H9 (cell line): ENCODE measurements around the gene SNX2. TPM values are rescaled to one million over a fixed set of nuclear protein-coding genes. Genes with fewer than 3 reads are reported as not detected.

Experiments
- DNase-seq: peaks from one replicate; pipeline ENCODE4 v3.0.0-alpha.2; 2017
- H2AFZ ChIP-seq: one replicate; pipeline ENCODE4 v1.6.1; 2013; ENCODE audit warnings: mild to moderate bottlenecking, low read length, control low read depth, moderate library complexity
- H2AK5ac ChIP-seq: 2 replicates; pipeline ENCODE4 v1.6.1; 2013; ENCODE audit warnings: low read length, control low read depth, mixed read lengths; ENCODE audit not compliant: insufficient read length
- H2BK120ac ChIP-seq: one replicate; pipeline ENCODE4 v1.6.1; 2013; ENCODE audit warnings: low read depth, mild to moderate bottlenecking, low read length, control low read depth, inconsistent platforms; ENCODE audit not compliant: poor library complexity, severe bottlenecking
- H2BK12ac ChIP-seq: 2 replicates; pipeline ENCODE4 v1.6.1; 2013; ENCODE audit warnings: low read length, control low read depth, mixed read lengths, low read depth; ENCODE audit not compliant: insufficient read length
- H2BK15ac ChIP-seq: 2 replicates; pipeline ENCODE4 v1.6.1; 2013; ENCODE audit warnings: low read depth, low read length, control low read depth
- H2BK20ac ChIP-seq: one replicate; pipeline ENCODE4 v1.6.1; 2013; ENCODE audit warnings: low read depth, mild to moderate bottlenecking, low read length, control low read depth, inconsistent platforms; ENCODE audit not compliant: poor library complexity, severe bottlenecking
- H2BK5ac ChIP-seq: 2 replicates; pipeline ENCODE4 v1.6.1; 2013; ENCODE audit warnings: low read length, control low read depth, mixed read lengths; ENCODE audit not compliant: insufficient read length
- H3K14ac ChIP-seq: 2 replicates; pipeline ENCODE4 v1.6.1; 2013; ENCODE audit warnings: low read length, control low read depth; ENCODE audit not compliant: insufficient read depth
- H3K18ac ChIP-seq: 2 replicates; pipeline ENCODE4 v1.6.1; 2013; ENCODE audit warnings: low read depth, mild to moderate bottlenecking, mixed read lengths, low read length, control low read depth; ENCODE audit not compliant: insufficient read length
- H3K23ac ChIP-seq: 2 replicates; pipeline ENCODE4 v1.6.1; 2013; ENCODE audit warnings: low read length, control low read depth, mixed read lengths, low read depth; ENCODE audit not compliant: insufficient read length
- H3K23me2 ChIP-seq: 2 replicates; pipeline ENCODE4 v1.6.1; 2013; ENCODE audit warnings: low read depth, mild to moderate bottlenecking, mixed read lengths, low read length, control low read depth; ENCODE audit not compliant: insufficient read length, poor library complexity, severe bottlenecking
- H3K27ac ChIP-seq: 2 replicates; pipeline ENCODE4 v1.5.1; 2013; ENCODE audit warnings: low read length, control low read depth, mixed read lengths, low read depth; ENCODE audit not compliant: insufficient read length
- H3K27me3 ChIP-seq: 2 replicates; pipeline ENCODE4 v1.6.1; 2013; ENCODE audit warnings: low read length, control low read depth, inconsistent platforms; ENCODE audit not compliant: insufficient read depth
- H3K4ac ChIP-seq: 2 replicates; pipeline ENCODE4 v1.6.1; 2013; ENCODE audit warnings: low read depth, mild to moderate bottlenecking, control low read depth, inconsistent platforms, low read length, moderate library complexity
- H3K4me1 ChIP-seq: 2 replicates; pipeline ENCODE4 v1.6.1; 2013; ENCODE audit warnings: low read length, control low read depth, inconsistent platforms; ENCODE audit not compliant: insufficient read depth
- H3K4me2 ChIP-seq: 2 replicates; pipeline ENCODE4 v1.6.1; 2013; ENCODE audit warnings: low read length, control low read depth, mixed read lengths; ENCODE audit not compliant: insufficient read length, insufficient read depth
- H3K56ac ChIP-seq: 2 replicates; pipeline ENCODE4 v1.6.1; 2013; ENCODE audit warnings: low read depth, mild to moderate bottlenecking, mixed read lengths, low read length, control low read depth; ENCODE audit not compliant: insufficient read length
- H3K79me1 ChIP-seq: 2 replicates; pipeline ENCODE4 v1.6.1; 2013; ENCODE audit warnings: low read depth, mild to moderate bottlenecking, moderate library complexity, low read length, control low read depth, inconsistent platforms; ENCODE audit not compliant: insufficient read depth, poor library complexity, severe bottlenecking
- H3K79me2 ChIP-seq: 2 replicates; pipeline ENCODE4 v1.6.1; 2013; ENCODE audit warnings: low read length, control low read depth, inconsistent platforms; ENCODE audit not compliant: insufficient read depth
- H3K9ac ChIP-seq: 2 replicates; pipeline ENCODE4 v1.6.1; 2013; ENCODE audit warnings: low read length, control low read depth, mixed read lengths; ENCODE audit not compliant: insufficient read length; ENCODE audit errors: extremely low read depth
- H3K9me3 ChIP-seq: one replicate; pipeline ENCODE4 v1.6.1; 2013; ENCODE audit warnings: low read depth, low read length, inconsistent platforms; ENCODE audit not compliant: control insufficient read depth
- H3T11ph ChIP-seq: one replicate; pipeline ENCODE4 v1.6.1; 2013; ENCODE audit warnings: mild to moderate bottlenecking, low read length, control low read depth, inconsistent platforms
- H4K20me1 ChIP-seq: one replicate; pipeline ENCODE4 v1.6.1; 2013; ENCODE audit not compliant: control insufficient read depth, insufficient read length, insufficient read depth
- H4K5ac ChIP-seq: 2 replicates; pipeline ENCODE4 v1.6.1; 2013; ENCODE audit warnings: low read depth, mild to moderate bottlenecking, mixed read lengths, low read length, control low read depth; ENCODE audit not compliant: insufficient read length
- H4K8ac ChIP-seq: replicated peaks from 2 replicates; pipeline ENCODE4 v1.6.1; 2013; ENCODE audit warnings: low read length, control low read depth, mixed read lengths, low read depth; ENCODE audit not compliant: insufficient read length
- H4K91ac ChIP-seq: 2 replicates; pipeline ENCODE4 v1.6.1; 2013; ENCODE audit warnings: low read depth, mild to moderate bottlenecking, moderate library complexity, mixed read lengths, low read length, control low read depth; ENCODE audit not compliant: insufficient read length
- H3K27ac Mint-ChIP-seq, 3 experiments: 2 replicates in 2 of 3; 3 replicates in 1 of 3; pipeline ENCODE4 v1.8.0; 2020 to 2021; ENCODE audit warnings: mixed read lengths in 3 of 3, mild to moderate bottlenecking in 1 of 3, moderate library complexity in 1 of 3
- H3K27me3 Mint-ChIP-seq: 2 replicates; pipeline ENCODE4 v1.8.0; 2021; ENCODE audit warnings: low read depth, mild to moderate bottlenecking, moderate library complexity, mixed read lengths
- H3K36me3 Mint-ChIP-seq, 3 experiments: 2 replicates in 2 of 3; 3 replicates in 1 of 3; pipeline ENCODE4 v1.8.0; 2020 to 2021; ENCODE audit warnings: low read depth in 3 of 3, mixed read lengths in 3 of 3; ENCODE audit not compliant: insufficient read depth in 1 of 3
- H3K4me1 Mint-ChIP-seq, 2 experiments: 2 replicates each; pipeline ENCODE4 v1.8.0; 2020; ENCODE audit warnings: mixed read lengths in 2 of 2
- H3K4me3 Mint-ChIP-seq, 2 experiments: 2 replicates in 1 of 2; 3 replicates in 1 of 2; pipeline ENCODE4 v1.8.0; 2020 to 2021; ENCODE audit warnings: mild to moderate bottlenecking in 2 of 2, mixed read lengths in 2 of 2, moderate library complexity in 1 of 2
- H3K9me3 Mint-ChIP-seq, 2 experiments: 2 replicates in 1 of 2; 3 replicates in 1 of 2; pipeline ENCODE4 v1.8.0; 2020; ENCODE audit warnings: mild to moderate bottlenecking in 2 of 2, mixed read lengths in 2 of 2, moderate library complexity in 1 of 2
- CTCF ChIP-seq: fragments of 200-600 bp; sonication (generic); conservative IDR thresholded peaks from 3 replicates; pipeline ENCODE4 v1.8.0; 2021; ENCODE audit warnings: antibody characterized with exemption, mild to moderate bottlenecking
- WGBS: extraction: QIAGEN DNeasy Blood & Tissue Kit; methylation state at CpG from one replicate; pipeline ENCODE4 v1.1.7; 2013; ENCODE audit warnings: missing lambda C conversion rate, low lambda C conversion rate, mixed read lengths; ENCODE audit not compliant: insufficient read length; ENCODE audit errors: extremely low coverage; 5-methylcytosine and 5-hydroxymethylcytosine counted together
- total RNA-seq: library from RNA; stranded (reverse); gene quantifications from 2 replicates; pipeline ENCODE4 v1.2.1, GENCODE V29; 2021

SNX2 gene
- total RNA-seq, 1 experiment from 2014 or later, result 62.6 TPM

- H3K9me3 Mint-ChIP-seq, result no peaks in the 10 kb centered on the region; a peak in 1 of 5 replicates
- H3K36me3 Mint-ChIP-seq, result peaks cover 0 to 5% (median 2%) of the 10 kb centered on the region in 3 experiments; a peak in 4 of 7 replicates
- H3T11ph ChIP-seq, result no peak overlapping the region
These were observed 966 bp downstream of the SNX2 start for GRCh38 chr5:122775550-122776542.

More at GRCh38 chr5:122775550-122776542, 966 bp downstream of the SNX2 start:
- Histone ChIP-seq H2BK12ac (no peak overlapping the region), H3K18ac (peak overlapping the region; percentile 44), H3K14ac (peak overlapping the region; percentile 9), H3K27me3 (no peaks in the 10 kb centered on the region), H2BK15ac (no peak overlapping the region), H4K20me1 (no peaks in the 10 kb centered on the region), H3K4me1 (no peaks in the 10 kb centered on the region; the same call in 1 of the 2 replicates), H3K4ac (no peak overlapping the region), H3K9me3 (no peaks in the 10 kb centered on the region), H3K23ac (no peak overlapping the region), H4K8ac (no peak overlapping the region), H2BK120ac (peak overlapping the region; percentile 81), H2AFZ (no peak overlapping the region), H3K23me2 (peaks cover 14% of the 10 kb centered on the region), H4K5ac (no peak overlapping the region), H4K91ac (no peak overlapping the region), H3K56ac (no peak overlapping the region), H3K4me2 (peak overlapping the region; percentile 87), H3K9ac (peak overlapping the region; percentile 60), H3K79me2 (peaks cover 11% of the 10 kb centered on the region; the same call in 1 of the 2 replicates), H2BK5ac (no peak overlapping the region), H2BK20ac (no peak overlapping the region), H2AK5ac (no peak overlapping the region), H3K79me1 (no peaks in the 10 kb centered on the region), H3K27ac (no peak overlapping the region)
- H3K27me3 Mint-ChIP-seq, result peaks cover 11% of the 10 kb centered on the region
- H3K27ac Mint-ChIP-seq, result peak overlapping the region; percentile 88 to 97 (median 93)
- no peak for DNase-seq
- TF ChIP-seq CTCF, result no peak
- peak overlapping the region; percentile 97 to 99 for H3K4me3 Mint-ChIP-seq
- WGBS, result no CpG with 5 or more reads among the region's 14 CpGs
- H3K4me1 Mint-ChIP-seq, result peaks cover 14 to 15% of the 10 kb centered on the region in 2 experiments
